Bronchial epithelial cell (primary cell): ENCODE measurements around the gene NUMA1. TPM values are rescaled to one million over a fixed set of nuclear protein-coding genes. Genes with fewer than 3 reads are reported as not detected.

Source experiments
- DNase-seq: peaks from one replicate; pipeline ENCODE4 v3.0.0-alpha.2; 2010; ENCODE audit warnings: low read depth
- FAIRE-seq: peaks from 2 replicates; lab custom pipeline; 2011; peaks lifted over from hg19 to GRCh38; lab: Jason Lieb, UNC
- H3K27me3 ChIP-seq: 2 replicates; pipeline ENCODE4 v1.5.1; 2011; ENCODE audit warnings: low read length; ENCODE audit not compliant: control insufficient read depth, insufficient read depth
- H3K36me3 ChIP-seq: 2 replicates; pipeline ENCODE4 v1.5.1; 2011; ENCODE audit warnings: low read length; ENCODE audit not compliant: control insufficient read depth, insufficient read depth
- H3K4me3 ChIP-seq: 2 replicates; pipeline ENCODE4 v1.5.1; 2011; ENCODE audit warnings: mild to moderate bottlenecking, low read depth, low read length, control low read depth
- CTCF ChIP-seq: IDR thresholded peaks from 2 replicates; pipeline ENCODE4 v1.5.1; 2011; ENCODE audit warnings: mild to moderate bottlenecking, moderate library complexity, low read length, control low read depth, inconsistent platforms; ENCODE audit not compliant: insufficient read depth, severe bottlenecking
- total RNA-seq: library from RNA; depleted of rRNA; stranded (reverse); fragments of >200 nt; gene quantifications from 2 replicates; pipeline ENCODE4 v1.2.1, GENCODE V29; 2014

Gene NUMA1
- total RNA-seq, 1 donor from 2014 or later: 52.7 TPM

GRCh38 chr11:72007587-72007986 lies 72.8 kb downstream of the NUMA1 start:
- FAIRE-seq: no peak
- DNase-seq: no peak
- H3K36me3 ChIP-seq: peaks cover 72% of the 10 kb centered on the region

GRCh38 chr11:72007089-72007476 lies 73.3 kb downstream of the NUMA1 start:
- FAIRE-seq (no peak), DNase-seq (no peak)
- no peak for TF ChIP-seq CTCF
- Histone ChIP-seq H3K4me3 (no peak overlapping the region), H3K36me3 (peaks cover 68% of the 10 kb centered on the region), H3K27me3 (no peaks in the 10 kb centered on the region)

More at GRCh38 chr11:72007587-72007986, 72.8 kb downstream of the NUMA1 start:
- Histone ChIP-seq H3K4me3 (no peak overlapping the region), H3K27me3 (no peaks in the 10 kb centered on the region)
- no peak for TF ChIP-seq CTCF

GRCh38 chr11:72006309-72007088 lies 73.8 kb downstream of the NUMA1 start:
- no peaks in the 10 kb centered on the region for H3K27me3 ChIP-seq
- H3K36me3 ChIP-seq: peaks cover 62% of the 10 kb centered on the region
- TF ChIP-seq CTCF: no peak
- no peak overlapping the region for H3K4me3 ChIP-seq
- no peak for DNase-seq
- no peak for FAIRE-seq

- no peaks in the 10 kb centered on the region for H3K27me3 ChIP-seq
- H3K36me3 ChIP-seq: peaks cover 54% of the 10 kb centered on the region
- no peak for FAIRE-seq
- no peak overlapping the region for H3K4me3 ChIP-seq
- no peak for TF ChIP-seq CTCF
- no peak for DNase-seq
Observed at GRCh38 chr11:72005347-72006260, 74.7 kb downstream of the NUMA1 start.

- Histone ChIP-seq H3K4me3 (no peak overlapping the region), H3K27me3 (no peaks in the 10 kb centered on the region), H3K36me3 (peaks cover 49% of the 10 kb centered on the region)
- TF ChIP-seq CTCF: no peak
- FAIRE-seq (peak; percentile 32), DNase-seq (no peak)
Observed at GRCh38 chr11:72004515-72005346, 75.6 kb downstream of the NUMA1 start.
